Cortex of kidney (tissue), 1 donor: Measurements from ENCODE around the gene RAB19.
"Not testable (repeated sequence)": the region's sequence is repeated elsewhere in the genome, so short reads cannot be mapped to it uniquely, and the experiment has no call there.

Source experiments
- DNase-seq: peaks from one replicate; lab custom pipeline; 2025; lab: John Stamatoyannopoulos, UW

Gene RAB19

DNA sequence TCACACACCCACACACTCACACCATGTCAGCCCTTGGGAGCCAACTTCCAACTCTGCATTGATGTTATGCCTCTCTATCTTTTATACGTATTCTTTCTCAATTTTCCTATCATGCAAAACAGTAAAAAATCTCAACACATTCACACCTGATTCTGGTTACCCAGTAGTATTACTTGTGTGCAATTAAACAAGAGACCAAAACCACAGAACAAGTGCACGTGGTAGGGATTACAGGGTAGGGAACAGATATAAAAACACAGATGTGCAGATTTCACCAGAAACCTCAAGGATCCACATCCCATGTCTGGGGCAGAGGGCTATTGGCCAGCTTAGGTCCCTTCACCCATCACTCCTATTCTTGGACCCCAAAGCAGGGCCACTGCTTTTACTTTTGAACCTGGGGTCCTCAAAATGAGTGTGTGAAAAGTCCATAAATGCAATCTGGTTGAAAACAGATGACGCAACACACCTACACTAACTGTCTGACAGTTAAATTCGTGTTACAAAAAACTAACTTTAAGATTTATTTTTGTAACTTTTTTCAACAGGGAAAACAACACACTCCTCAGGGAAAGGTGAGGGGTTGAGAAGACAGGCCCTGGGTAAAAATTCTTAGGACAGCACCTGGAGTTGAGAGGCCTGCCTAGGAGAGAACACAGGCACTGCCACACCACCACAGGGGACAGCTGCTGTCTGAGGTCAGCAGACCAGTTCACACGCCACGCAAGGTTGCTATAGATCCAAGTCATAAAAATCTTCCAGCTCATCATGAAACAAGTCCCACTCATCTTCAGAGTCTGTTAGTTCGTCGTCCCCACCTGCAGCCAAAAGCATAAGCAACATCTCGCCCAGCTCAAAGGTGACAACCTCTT lies 50.2 kb downstream of the RAB19 start:
- DNase-seq, result not testable (repeated sequence)

DNA sequence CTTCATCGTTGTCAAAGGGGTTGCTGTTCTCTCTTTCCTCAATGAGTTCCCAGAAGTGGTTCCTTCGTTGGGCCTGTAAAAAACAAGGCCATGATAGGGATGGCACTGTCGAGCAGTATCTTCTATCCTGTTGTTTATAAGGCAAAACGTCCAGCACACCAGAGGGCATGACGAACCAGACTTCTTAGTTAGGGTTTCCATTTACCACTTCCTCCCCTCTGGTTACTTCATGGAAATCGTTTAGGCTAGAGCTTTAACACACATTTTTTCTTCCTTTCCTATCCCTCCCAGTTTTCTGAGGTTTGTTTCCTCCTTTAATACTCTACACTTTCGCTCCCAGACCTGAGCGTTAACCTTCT lies 50.8 kb downstream of the RAB19 start:
- no peak for DNase-seq

DNA sequence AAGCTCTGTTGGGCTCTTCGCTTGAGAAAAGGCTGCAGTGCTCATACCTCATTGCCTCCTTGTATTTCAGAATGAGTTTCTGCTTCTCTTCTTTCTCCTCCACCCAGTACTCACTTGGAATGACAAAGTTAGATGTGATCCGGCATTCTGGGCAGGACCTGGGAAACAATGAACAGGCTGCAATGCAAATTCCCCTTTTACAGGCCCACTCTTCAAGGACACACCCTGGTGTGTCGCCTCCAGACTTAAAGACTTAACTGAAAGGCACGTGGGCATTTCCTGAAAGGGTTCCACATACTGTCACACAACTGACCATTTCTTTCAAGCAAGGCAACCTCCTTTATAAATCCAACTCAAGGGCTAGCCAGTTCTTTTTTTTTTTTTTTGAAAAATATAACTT lies 51.9 kb downstream of the RAB19 start:
- DNase-seq, result no peak

DNA sequence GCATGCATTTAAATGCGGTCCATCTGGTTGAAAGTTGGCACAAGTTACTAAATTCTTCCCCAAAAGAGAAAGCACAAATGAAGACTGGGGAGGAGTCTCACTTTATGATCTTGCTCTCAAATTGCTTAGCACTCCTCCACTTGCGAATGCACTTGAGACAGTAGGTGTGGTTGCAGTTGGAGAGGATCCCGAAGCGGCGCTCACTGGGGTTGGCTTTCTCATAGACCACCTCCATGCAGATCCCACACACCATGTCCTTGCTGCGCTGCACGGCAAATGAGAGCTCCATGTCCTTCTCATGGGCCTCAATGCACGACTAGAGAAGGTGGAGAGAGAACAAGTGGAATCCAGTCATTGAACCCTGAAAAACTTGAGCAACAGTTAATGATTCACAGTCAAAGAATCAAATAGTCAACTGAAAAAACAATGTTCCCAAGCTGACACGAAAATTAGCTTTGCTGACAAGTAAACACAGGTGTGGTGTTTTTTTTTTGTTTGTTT lies 52.7 kb downstream of the RAB19 start:
- no peak for DNase-seq

DNA sequence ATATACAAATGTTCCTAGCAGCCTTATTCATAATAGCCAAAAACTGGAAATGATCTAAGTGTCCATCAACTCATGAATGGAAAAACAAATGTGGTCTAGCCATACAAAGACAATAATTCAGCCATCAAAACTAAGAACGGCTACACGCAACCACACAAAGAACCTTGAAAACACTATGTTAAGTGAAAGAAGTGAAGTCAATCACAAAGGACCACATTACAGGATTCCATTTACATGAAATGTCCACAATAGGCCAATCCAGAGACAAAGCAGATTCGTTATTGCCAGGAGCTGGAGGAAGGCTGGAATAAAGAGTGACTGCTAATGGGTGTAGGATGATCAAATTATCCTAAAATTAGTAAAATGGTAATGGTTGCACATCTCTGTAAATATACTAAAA lies 54.3 kb downstream of the RAB19 start:
- no peak for DNase-seq

DNA sequence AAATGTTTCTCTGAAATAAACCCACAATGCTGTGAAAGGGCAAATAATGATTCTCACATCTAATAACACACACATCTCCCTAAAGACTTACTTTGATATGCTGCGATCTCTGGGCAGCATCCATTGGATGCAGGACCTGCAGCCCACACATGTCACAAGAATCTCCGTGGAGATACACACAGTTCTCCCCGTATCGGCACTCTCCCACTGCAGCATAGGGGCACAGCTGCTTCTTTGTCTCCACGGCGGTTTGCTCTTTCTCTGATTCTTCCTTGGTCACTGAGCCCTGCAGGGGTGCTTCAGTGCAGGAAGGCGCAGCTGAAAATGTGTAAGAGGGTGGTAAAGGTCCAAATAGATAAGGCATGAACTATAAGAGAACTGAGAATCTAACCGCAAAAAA lies 55.1 kb downstream of the RAB19 start:
- DNase-seq, result no peak

DNA sequence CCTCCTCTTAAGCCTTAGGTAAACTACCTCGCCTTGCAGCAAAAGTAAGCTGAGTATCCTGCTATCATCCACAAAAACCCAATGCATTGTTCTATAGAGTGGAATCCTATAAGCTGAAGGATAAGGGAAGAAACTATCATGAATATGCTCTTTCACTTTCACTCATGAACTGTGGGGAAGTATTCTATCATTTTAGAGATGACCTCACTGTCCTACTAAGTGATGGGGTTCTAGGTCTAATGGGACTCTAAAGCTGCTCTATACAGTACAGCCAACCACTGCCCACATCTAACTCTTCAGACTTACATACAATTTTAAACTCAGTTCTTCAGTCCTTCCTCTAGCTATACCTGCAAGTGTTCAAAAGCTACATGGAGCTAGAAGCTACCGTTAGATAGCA lies 59.3 kb downstream of the RAB19 start:
- no peak for DNase-seq

DNA sequence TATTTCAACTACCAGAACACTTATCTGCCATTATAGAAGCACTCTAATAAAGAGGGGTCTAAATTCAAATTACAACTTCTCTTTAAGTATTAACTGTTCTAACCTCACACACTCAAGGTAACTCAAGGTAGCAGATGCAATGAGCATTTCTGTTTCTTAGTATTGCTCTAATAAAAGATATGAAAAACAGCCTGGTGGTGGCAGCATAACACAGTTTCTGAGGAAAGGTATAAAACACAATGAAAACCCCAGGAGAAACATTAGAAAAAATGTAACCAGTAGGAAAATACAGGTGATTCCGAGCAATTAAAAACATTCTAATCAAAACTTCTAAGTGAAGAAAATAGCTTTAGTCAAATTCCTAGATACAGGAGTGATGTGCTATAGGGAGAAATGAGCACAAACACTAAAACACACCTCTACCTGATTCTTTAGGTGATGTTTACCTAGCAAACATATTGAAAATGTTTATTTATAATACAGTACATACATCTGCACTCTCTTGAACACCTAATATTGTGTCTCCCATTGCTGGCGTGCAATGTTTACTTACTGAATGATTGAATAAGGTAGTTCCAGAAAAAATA lies 72.0 kb downstream of the RAB19 start:
- no peak for DNase-seq

DNA sequence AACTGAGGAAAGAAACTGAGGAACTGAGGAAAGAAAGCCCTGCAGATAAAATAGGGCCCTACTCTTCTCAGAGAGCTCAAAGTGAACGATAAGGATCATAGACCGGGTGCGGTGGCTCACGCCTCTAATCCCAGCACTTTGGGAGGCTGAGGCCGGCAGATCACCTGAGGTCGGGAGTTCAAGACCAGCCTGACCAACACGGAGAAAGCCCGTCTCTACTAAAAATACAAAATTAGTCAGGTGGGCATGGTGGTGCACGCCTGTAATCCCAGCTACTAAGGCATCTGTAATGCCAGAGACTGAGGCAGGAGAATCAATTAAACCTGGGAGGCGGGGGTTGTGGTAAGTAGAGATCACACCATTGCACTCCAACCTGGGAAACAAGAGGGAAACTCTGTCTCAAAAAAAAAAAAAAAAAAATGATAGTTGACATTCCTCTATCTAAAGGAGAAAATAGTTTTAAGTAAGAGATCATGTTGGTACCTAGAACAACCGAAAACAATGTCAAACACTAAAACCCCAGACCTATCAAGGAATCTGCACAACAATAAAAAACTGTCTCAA lies 72.9 kb downstream of the RAB19 start:
- DNase-seq, result no peak
